Measurements from ENCODE around the gene ARID3A.

DNA sequence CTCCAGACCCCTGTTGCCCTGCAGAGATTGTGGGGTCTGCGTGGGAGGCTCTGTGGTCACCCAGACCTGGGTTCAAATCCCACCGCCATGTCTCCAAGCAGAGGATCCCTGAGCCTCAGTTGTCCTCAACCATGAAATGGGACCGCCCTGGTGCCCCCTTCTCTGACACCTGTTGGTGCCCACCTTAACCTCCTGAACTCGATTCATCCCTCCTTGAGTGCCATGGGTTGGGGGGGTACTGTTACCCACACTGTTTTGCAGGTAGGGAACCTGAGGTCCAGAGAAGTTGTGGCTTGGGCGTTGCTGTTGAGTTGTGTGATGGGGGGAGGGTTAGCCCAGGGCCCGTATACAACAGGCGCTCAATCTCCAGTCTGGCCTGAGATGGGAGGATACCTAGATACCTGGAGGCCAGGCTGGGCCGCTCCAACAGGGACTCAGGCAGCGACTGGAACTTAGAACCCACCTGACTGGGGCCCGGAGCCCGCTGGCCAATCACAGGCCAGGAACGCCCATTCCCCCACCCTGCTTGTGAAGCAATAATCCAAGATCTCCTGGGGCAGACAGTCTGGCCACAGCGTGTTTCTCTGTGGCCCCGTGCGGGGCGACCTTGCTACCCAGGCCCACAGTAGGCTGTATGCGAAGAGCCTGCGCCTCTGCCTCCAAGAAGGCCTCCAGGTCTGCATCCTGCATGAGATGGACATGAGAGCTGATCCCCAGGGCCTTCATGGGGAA is 2.8 kb downstream of the ARID3A start:
- TF ChIP-seq, protein P1, sequence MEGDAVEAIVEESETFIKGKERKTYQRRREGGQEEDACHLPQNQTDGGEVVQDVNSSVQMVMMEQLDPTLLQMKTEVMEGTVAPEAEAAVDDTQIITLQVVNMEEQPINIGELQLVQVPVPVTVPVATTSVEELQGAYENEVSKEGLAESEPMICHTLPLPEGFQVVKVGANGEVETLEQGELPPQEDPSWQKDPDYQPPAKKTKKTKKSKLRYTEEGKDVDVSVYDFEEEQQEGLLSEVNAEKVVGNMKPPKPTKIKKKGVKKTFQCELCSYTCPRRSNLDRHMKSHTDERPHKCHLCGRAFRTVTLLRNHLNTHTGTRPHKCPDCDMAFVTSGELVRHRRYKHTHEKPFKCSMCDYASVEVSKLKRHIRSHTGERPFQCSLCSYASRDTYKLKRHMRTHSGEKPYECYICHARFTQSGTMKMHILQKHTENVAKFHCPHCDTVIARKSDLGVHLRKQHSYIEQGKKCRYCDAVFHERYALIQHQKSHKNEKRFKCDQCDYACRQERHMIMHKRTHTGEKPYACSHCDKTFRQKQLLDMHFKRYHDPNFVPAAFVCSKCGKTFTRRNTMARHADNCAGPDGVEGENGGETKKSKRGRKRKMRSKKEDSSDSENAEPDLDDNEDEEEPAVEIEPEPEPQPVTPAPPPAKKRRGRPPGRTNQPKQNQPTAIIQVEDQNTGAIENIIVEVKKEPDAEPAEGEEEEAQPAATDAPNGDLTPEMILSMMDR (conservative IDR thresholded peaks at IDR 0.05; ENCODE audit: low read length), result no peak
- TF ChIP-seq EZH2phosphoT487 (IDR thresholded peaks at IDR 0.05; ENCODE audit: borderline replicate concordance, low read depth, low read length), result no peak
